Stimulated activated CD4-positive, alpha-beta T cell treated with anti-CD3 and anti-CD28 coated beads, Interleukin-1b, Interleukin-23, amount 100 ng/mL, for 48 hours (primary cell): ENCODE data around the gene GAB2.

ENCODE experiments used
- DNase-seq: peaks from one replicate; pipeline ENCODE4 v3.0.0-alpha.2; 2020

GAB2 gene

DNA sequence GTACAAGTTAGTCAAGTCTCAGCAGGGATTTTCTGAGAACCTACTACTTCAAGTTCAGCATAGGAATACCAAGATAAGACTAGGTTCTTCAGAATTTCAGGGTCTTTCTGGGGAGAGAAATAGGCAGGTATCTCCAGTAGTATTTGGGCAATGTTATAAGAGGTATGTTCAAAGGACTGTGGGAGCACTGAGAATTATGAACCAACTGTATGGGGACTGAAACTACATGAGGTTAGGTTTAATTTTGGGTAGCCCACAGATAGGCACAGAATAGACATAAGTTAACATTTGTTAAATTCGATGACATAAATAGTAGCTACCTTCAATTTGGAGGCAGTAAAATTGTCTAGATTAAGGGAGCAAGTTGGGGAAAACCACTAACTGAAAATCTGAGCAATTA, 9.2 kb upstream of the GAB2 start:
- DNase-seq = no peak

- DNase-seq = no peak
Measured at GRCh38 chr11:78425399-78426070, 7.9 kb upstream of the GAB2 start.

DNA sequence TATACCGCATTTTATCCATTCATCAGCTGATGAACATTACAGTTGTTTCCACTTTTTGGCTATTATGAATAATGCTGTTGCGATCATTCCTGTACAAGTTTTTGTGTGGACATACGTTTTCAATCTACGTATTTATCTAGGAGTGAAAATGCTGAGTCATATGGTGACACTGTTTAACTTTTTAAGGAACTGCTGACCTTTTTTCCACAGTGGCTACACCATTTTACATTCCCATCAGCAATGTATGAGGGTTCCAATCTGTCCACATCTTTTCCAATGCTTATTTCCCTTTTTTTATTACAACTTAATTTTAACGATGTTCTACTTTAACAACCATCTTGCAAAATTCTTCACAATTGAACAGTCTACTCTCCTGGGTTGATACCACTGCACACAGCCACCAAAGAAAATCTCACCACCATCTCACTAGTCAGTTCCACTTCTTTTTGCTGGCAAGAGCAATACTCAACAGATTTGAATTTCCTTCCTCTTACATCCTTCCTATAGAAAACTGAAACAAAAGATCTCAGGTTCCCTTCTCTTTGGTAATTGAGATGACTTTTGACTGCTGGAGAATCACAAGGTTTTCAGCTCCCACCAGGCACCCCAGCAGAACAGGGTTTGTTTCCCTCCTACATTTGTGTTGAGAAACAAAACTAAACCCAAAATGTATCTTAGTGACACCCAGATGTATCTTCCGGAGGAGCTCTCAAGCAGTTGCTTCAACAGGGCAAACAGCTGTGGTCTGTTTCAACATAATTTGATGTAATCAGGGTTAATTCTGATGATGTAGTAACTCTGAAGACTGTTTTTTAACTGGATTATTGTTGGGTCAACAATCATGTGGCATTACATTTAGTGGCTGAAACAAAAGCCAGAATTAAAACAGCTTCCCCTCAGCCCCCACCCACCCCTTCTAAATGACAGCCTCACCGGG, 7.0 kb upstream of the GAB2 start:
- DNase-seq = no peak

DNA sequence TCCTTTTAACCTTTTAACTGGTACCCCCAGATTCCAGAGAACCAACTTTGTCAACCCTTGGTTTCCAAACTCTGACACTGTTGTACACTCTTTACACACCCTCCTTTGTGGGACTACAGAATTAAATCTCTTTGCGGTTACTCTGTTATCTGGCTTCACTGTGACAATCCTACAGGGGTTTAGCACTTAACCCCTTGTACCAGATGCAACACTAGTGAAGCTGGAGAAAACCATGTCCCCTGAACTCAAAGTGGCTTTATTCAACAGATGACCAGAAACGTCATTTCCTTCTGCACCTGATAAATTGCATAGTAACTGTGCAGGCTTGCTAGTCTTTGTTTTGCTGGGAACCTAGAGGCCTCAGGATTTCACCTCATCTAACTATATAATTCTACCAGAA, 5.6 kb upstream of the GAB2 start:
- DNase-seq = no peak

DNA sequence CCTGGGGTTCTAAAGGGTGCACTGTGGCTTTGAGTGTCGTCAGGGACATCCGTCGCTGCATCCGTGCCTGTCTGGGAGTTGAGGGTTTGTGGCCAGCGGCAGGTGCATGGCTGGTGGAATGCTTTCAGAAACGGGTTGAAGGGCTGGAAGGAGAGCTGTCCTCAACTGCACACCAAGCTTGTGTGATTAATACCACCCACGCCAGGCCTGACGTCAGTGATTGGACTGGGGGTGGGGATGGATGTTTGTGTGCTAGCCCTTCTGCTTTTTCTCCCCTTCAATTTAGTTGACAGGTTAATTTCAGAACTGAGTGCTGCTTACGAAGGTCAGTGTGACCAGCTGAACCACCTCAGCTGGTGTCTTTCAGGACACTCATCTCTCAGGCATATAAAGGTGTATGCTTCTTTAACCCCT, 3.2 kb upstream of the GAB2 start:
- DNase-seq = peak; percentile 59

DNA sequence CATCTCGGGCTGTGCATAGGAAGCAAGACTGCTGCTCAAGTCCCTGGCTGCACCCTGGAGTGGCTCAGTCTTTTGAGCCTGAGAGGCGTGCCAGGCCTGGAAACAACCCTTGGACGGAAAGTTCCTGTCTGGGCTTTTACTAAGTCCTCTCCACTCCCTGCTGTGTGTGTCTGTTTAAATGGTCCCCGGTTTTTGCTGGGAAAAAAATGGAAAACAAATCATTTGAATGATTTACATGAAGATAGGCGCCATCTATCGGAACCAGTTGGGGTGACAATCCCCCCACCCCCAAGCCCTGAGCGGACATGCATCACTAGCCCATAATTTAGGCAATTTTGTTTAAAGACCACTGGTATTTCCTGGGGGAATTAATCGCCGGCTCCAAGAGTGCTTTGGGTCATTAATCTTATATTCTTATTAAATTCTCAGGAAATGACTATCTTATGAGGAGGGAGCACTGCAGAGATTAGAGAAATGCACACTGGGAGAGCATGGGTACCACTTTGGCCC, 2.7 kb upstream of the GAB2 start:
- DNase-seq = peak; percentile 36

DNA sequence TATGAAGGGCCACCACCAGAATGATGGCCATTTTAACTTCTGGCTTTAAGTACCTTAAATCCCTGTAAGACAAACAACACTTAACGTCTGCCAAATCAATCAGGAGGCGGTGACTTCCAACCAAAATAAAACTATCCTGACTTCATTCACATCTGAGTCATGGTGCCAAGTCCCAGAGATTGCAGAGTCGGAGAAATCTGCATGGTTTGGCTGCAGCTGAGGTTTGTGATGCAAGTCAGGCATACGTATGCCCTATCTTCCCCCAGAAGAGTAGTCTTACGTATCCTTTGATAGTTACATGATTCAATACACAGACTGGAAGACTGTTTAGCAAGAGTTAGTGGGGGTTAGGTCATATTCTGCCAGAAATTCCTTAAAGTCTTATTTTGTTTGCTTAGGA, 1.7 kb upstream of the GAB2 start:
- DNase-seq = no peak

GRCh38 chr11:78418584-78419211, 1.1 kb upstream of the GAB2 start:
- no peak for DNase-seq

DNA sequence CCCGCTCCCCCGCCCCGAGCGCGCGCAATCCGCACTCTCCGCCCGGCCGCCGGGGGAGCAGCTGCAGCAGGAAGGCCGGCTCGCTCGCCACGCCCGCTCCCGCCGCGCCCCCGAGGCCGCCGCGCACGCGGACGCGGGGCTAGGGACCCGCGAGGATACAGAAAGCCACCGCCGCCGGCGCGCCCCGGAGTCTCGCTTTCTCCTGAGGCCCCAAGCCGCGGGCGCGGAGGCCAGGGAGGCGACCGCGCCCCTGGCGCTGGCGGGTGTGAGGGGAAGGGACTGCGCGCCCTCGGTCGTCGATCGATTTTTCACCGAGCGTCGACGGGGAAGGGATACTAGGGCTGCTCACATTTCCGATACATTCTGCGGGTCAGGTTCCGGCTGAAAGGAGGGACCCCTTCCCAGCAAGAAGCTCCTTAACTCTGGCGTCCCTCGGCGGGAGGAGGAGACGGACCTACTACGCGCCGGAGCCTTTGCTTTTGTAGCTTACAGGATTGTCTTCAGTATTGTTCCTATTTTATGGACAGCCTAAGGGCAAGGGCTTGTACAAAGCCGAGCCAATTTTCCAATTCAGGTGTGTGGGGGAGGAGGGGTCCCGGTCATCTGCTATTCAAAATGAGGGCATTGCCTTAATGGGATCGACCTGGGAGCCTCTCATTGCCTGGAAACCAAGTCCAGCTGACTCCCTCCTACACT, 416 bp upstream of the GAB2 start:
- DNase-seq = peak; percentile 67

GRCh38 chr11:78416285-78417174, 1.1 kb downstream of the GAB2 start:
- DNase-seq = peak; percentile 77

- no peak for DNase-seq
Measured at GRCh38 chr11:78415338-78415737, 2.3 kb downstream of the GAB2 start.

- DNase-seq = no peak
Measured at GRCh38 chr11:78414321-78415051, 3.1 kb downstream of the GAB2 start.

- no peak for DNase-seq
Measured at GRCh38 chr11:78408619-78409018, 9.0 kb downstream of the GAB2 start.

- DNase-seq = no peak
Measured at GRCh38 chr11:78406568-78407196, 10.9 kb downstream of the GAB2 start.

DNA sequence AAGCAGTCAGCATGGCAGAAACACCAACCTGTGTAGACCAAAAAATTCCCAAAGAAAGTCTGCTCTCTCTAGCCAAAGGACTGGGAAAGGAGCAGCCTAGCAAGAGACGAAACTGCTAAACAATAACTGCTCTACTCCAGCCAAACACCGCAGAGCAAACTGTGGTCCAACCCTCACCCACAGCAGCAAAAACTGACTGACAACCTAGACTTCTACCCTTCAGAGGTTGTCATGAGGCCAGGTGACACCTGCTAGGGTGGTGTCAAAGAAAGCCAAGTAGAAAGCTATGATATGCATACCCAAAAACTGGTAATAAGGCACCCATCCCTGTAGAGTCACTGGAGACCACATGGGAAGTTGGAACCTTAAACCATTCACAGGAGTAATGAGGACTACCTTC, 11.8 kb downstream of the GAB2 start:
- no peak for DNase-seq

DNA sequence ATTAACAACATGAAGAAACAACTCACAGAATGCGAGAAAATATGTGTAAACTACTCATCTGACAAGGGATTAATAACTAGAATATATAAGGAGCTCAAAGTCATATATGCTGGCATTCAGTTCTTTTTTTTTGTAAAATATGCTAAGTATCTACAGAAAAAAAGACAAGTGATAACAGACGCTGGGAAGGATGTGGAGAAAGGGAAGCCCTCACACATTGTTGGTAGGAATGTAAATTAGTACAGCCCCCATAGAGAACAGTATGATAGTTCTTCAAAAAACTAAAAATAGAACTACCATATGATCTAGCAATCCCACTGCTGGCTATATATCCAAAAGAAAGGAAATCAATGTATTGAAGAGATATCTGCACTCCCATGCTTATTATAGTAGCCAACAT, 13.8 kb downstream of the GAB2 start:
- DNase-seq = no peak

DNA sequence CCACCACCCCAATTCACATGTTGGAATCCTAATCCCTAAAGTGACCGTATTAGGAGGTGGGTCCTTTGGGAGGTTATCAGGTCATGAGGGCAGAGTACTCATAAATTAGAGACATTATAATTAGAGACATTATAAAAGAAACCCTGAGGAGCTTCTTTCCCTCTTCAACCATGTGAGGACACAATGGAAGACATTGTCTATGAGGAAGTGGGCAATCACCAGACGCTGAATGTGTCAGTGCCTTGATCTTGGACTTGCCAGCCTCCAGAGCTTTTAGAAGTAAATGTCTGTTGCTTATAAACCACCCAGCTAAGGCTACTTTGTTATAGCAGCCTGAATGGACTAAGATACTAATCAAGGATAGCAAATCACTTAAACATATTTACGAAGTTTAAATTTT, 14.8 kb downstream of the GAB2 start:
- DNase-seq = no peak

- no peak for DNase-seq
Measured at GRCh38 chr11:78400702-78401101, 16.9 kb downstream of the GAB2 start.

GRCh38 chr11:78400116-78400515, 17.5 kb downstream of the GAB2 start:
- no peak for DNase-seq

GRCh38 chr11:78399136-78399535, 18.5 kb downstream of the GAB2 start:
- no peak for DNase-seq

GRCh38 chr11:78398715-78399114, 18.9 kb downstream of the GAB2 start:
- no peak for DNase-seq
